H1 (cell line): ENCODE results near the gene OR1D2.

Source experiments
- CHD2 ChIP-seq: IDR thresholded peaks from 2 replicates; pipeline ENCODE4 v1.6.1; 2012; ENCODE audit warnings: low read length, improper control_type of control experiment
- CTCF ChIP-seq, 3 experiments: IDR thresholded peaks; 1 replicate in 2 of 3; 2 replicates in 1 of 3; pipeline versions ENCODE4 v1.5.1 to v1.6.1; 2011; ENCODE audit warnings: low read length in 3 of 3, mild to moderate bottlenecking in 3 of 3, inconsistent platforms in 2 of 3, low read depth in 1 of 3, moderate library complexity in 1 of 3; ENCODE audit not compliant: insufficient read depth in 1 of 3; ENCODE audit errors: control extremely low read depth in 1 of 3
- GABPA ChIP-seq: IDR thresholded peaks from 2 replicates; pipeline ENCODE4 v1.6.1; 2011; ENCODE audit warnings: mild to moderate bottlenecking, low read length, moderate library complexity, borderline replicate concordance; ENCODE audit not compliant: insufficient read depth
- HDAC2 ChIP-seq, 2 experiments: fragments of 300-600 bp in 1 of 2; sonication (generic) in 1 of 2; IDR thresholded peaks; 2 replicates each; pipeline ENCODE4 v1.6.1; 2011 to 2012; ENCODE audit warnings: low read depth in 2 of 2, low read length in 2 of 2, mild to moderate bottlenecking in 2 of 2, moderate library complexity in 2 of 2, borderline replicate concordance in 1 of 2, inconsistent platforms in 1 of 2
- MAFK ChIP-seq: IDR thresholded peaks from 2 replicates; pipeline ENCODE4 v1.6.1; 2012; ENCODE audit warnings: low read depth, mild to moderate bottlenecking, improper control_type of control experiment, low read length
- POLR2AphosphoS5 ChIP-seq: IDR thresholded peaks from 2 replicates; pipeline ENCODE4 v1.6.1; 2011; ENCODE audit warnings: low read depth, low read length
- RAD21 ChIP-seq, 2 experiments: IDR thresholded peaks in 1 of 2; conservative IDR thresholded peaks in 1 of 2; 2 replicates each; pipeline ENCODE4 v1.6.1; 2011; ENCODE audit warnings: low read depth in 2 of 2, low read length in 2 of 2, improper control_type of control experiment in 1 of 2, inconsistent platforms in 1 of 2, mild to moderate bottlenecking in 1 of 2, moderate library complexity in 1 of 2
- TAF1 ChIP-seq: IDR thresholded peaks from 2 replicates; pipeline ENCODE4 v1.6.1; 2011; ENCODE audit warnings: mild to moderate bottlenecking, low read depth, low read length

GRCh38 chr17:3104322-3104721 is at the start of gene OR1D2:
- TF ChIP-seq POLR2AphosphoS5 (no peak), CTCF (IDR thresholded peaks at IDR 0.05; ENCODE audit: control extremely low read depth in 1 of 3, insufficient read depth in 1 of 3, low read depth in 1 of 3, low read length in 3 of 3) (no peak), TAF1 (no peak), HDAC2 (IDR thresholded peaks at IDR 0.05; ENCODE audit: borderline replicate concordance in 1 of 2, low read depth in 2 of 2, low read length in 2 of 2) (no peak), MAFK (no peak), GABPA (no peak), CHD2 (no peak), RAD21 (IDR thresholded peaks at IDR 0.05 in 1 of 2, conservative IDR thresholded peaks at IDR 0.05 in 1 of 2; ENCODE audit: low read depth in 2 of 2, low read length in 2 of 2) (no peak)
